SK-N-SH treated with all-trans-retinoic acid at 6 μM for 48 hours (cell line): Measurements from ENCODE around the gene CLSTN3.

Experiments used
- ATAC-seq: fragments of 200-7000 bp; cut with Tn5 transposase; 3 replicates; pipeline ENCODE4 v1.9.1; 2020; ENCODE audit warnings: mild to moderate bottlenecking, moderate library complexity
- BACH2 ChIP-seq: fragments of 250-450 bp; sonication (Bioruptor Pico); IDR thresholded peaks from 2 replicates; pipeline ENCODE4 v1.9.0; 2021; ENCODE audit warnings: mild to moderate bottlenecking, borderline replicate concordance
- CSDC2 ChIP-seq: fragments of 250-450 bp; sonication (Bioruptor Pico); IDR thresholded peaks from 2 replicates; pipeline ENCODE4 v1.5.0; 2020; ENCODE audit warnings: mild to moderate bottlenecking, moderate library complexity
- GLIS3 ChIP-seq: fragments of 250-450 bp; sonication (Bioruptor Pico); IDR thresholded peaks from 2 replicates; pipeline ENCODE4 v1.5.0; 2020; ENCODE audit warnings: mild to moderate bottlenecking, moderate library complexity
- ISL1 ChIP-seq: fragments of 250-450 bp; sonication (Bioruptor Pico); IDR thresholded peaks from 2 replicates; pipeline ENCODE4 v2.1.2; 2022; ENCODE audit warnings: mild to moderate bottlenecking, moderate library complexity
- OSR1 ChIP-seq: fragments of 250-450 bp; sonication (Bioruptor Pico); IDR thresholded peaks from 2 replicates; pipeline ENCODE4 v1.8.0; 2022; ENCODE audit warnings: moderate library complexity, mild to moderate bottlenecking, inconsistent platforms
- SNAI2 ChIP-seq: fragments of 250-450 bp; sonication (Bioruptor Pico); IDR thresholded peaks from 2 replicates; pipeline ENCODE4 v1.5.0; 2020; ENCODE audit warnings: mild to moderate bottlenecking, moderate library complexity
- TCF4 ChIP-seq: fragments of 250-450 bp; sonication (Bioruptor Pico); IDR thresholded peaks from 2 replicates; pipeline ENCODE4 v1.8.0; 2021; ENCODE audit warnings: mild to moderate bottlenecking, moderate library complexity, borderline replicate concordance
- TOX ChIP-seq: fragments of 250-450 bp; sonication (Bioruptor Pico); IDR thresholded peaks from 2 replicates; pipeline ENCODE4 v1.8.0; 2021; ENCODE audit warnings: mild to moderate bottlenecking, moderate library complexity, borderline replicate concordance
- ZFP3 ChIP-seq: fragments of 250-450 bp; sonication (Bioruptor Pico); IDR thresholded peaks from 2 replicates; pipeline ENCODE4 v1.5.0; 2020; ENCODE audit warnings: mild to moderate bottlenecking, moderate library complexity
- ZFP30 ChIP-seq: fragments of 450-650 bp; formaldehyde crosslinking; IDR thresholded peaks from 2 replicates; pipeline ENCODE4 v1.5.0; 2022; ENCODE audit warnings: mild to moderate bottlenecking, moderate library complexity
- ZNF565 ChIP-seq: fragments of 450-650 bp; formaldehyde crosslinking; conservative IDR thresholded peaks from 2 replicates; pipeline ENCODE4 v1.5.0; 2020; ENCODE audit warnings: low read depth, mild to moderate bottlenecking, moderate library complexity
- ZNF70 ChIP-seq: fragments of 450-650 bp; formaldehyde crosslinking; IDR thresholded peaks from 2 replicates; pipeline ENCODE4 v1.5.0; 2020; ENCODE audit warnings: mild to moderate bottlenecking, moderate library complexity
- ZNF8 ChIP-seq: fragments of 450-650 bp; formaldehyde crosslinking; IDR thresholded peaks from 2 replicates; pipeline ENCODE4 v1.5.0; 2020; ENCODE audit warnings: mild to moderate bottlenecking, moderate library complexity
- TF ChIP-seq, protein P1 (sequence below): fragments of 250-450 bp; sonication (Bioruptor Pico); IDR thresholded peaks from 2 replicates; pipeline ENCODE4 v1.8.0; 2021; ENCODE audit warnings: low read depth, mild to moderate bottlenecking, moderate library complexity, borderline replicate concordance
- TF ChIP-seq, protein P2 (sequence below): fragments of 250-450 bp; sonication (Bioruptor Pico); IDR thresholded peaks from 2 replicates; pipeline ENCODE4 v1.5.1; 2021; ENCODE audit warnings: mild to moderate bottlenecking, moderate library complexity
- TF ChIP-seq, protein P3 (sequence below): fragments of 250-450 bp; sonication (Bioruptor Pico); IDR thresholded peaks from 2 replicates; pipeline ENCODE4 v1.8.0; 2020; ENCODE audit warnings: mild to moderate bottlenecking, moderate library complexity, borderline replicate concordance
- TF ChIP-seq, protein P4 (sequence below): fragments of 250-450 bp; sonication (Bioruptor Pico); IDR thresholded peaks from 2 replicates; pipeline ENCODE4 v1.5.1; 2020; ENCODE audit warnings: low read depth, mild to moderate bottlenecking, moderate library complexity

CLSTN3 gene

DNA sequence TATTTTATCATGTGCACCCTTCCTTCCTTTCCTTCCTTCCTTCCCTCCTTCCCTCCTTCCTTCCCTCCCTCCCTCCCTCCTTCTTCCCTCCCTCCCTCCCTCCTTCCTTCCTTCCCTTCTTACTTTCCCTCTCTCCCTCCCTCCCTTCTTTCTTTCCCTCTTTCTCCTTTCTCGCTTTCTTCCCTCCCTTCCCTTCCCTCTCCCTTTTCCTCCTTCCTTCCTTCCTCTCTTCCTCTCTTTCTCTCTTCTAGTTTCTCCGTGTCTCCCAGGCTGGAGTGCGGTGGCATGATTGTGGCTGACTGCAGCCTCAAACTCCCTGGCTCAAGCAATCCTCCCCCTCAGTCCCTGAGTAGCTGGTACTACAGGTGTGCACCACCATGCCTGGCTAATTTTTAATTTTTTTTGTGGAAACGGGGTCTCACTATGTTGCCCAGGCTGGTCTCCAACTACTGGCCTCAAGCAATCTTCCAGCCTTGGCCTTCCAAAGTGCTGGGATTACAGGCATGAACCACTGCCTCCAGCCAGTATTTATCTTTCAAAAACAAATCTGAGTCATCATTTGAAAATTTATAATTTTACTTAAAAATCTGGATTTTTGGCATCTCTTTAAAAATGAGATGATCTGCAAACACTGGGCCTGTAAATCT lies 29.0 kb upstream of the CLSTN3 start:
- no peak for ATAC-seq

DNA sequence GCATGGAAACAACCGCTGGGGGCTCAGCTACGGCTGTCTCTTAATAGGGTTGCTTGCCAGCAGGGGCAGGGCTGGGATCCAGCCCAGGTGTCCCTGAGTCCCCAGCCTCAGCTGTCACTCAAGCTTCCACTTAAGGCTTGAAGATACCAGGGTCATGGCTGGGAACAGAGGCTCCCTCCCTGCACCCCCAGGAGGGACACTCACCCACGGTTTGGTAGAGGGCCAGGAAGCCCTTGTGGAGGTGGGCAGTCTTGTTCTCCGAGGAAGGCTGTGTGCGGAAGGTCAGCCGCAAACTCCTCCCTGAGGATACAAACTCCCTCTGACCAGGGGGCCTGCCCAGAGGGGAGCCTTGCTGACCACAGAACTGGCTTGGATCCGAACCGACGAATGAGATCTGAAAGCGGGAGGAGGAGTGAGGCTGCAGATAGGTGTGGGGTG lies 28.5 kb upstream of the CLSTN3 start:
- no peak for TF ChIP-seq TCF4
- no peak for TF ChIP-seq OSR1
- no peak for TF ChIP-seq ISL1 (CRISPR knock-in tag)
- TF ChIP-seq, protein P1, sequence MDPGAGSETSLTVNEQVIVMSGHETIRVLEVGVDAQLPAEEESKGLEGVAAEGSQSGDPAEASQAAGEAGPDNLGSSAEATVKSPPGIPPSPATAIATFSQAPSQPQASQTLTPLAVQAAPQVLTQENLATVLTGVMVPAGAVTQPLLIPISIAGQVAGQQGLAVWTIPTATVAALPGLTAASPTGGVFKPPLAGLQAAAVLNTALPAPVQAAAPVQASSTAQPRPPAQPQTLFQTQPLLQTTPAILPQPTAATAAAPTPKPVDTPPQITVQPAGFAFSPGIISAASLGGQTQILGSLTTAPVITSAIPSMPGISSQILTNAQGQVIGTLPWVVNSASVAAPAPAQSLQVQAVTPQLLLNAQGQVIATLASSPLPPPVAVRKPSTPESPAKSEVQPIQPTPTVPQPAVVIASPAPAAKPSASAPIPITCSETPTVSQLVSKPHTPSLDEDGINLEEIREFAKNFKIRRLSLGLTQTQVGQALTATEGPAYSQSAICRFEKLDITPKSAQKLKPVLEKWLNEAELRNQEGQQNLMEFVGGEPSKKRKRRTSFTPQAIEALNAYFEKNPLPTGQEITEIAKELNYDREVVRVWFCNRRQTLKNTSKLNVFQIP (CRISPR knock-in tag): no peak
- no peak for TF ChIP-seq ZNF565 (CRISPR knock-in tag)
- no peak for TF ChIP-seq TOX
- ATAC-seq: no peak

More for the DNA sequence above, 29.0 kb upstream of the CLSTN3 start:
- TF ChIP-seq ISL1 (CRISPR knock-in tag) (no peak), ZFP3 (no peak), ZNF565 (CRISPR knock-in tag) (no peak), ZNF70 (CRISPR knock-in tag) (no peak), TOX (no peak), CSDC2 (CRISPR knock-in tag) (no peak)
- TF ChIP-seq, protein P2, sequence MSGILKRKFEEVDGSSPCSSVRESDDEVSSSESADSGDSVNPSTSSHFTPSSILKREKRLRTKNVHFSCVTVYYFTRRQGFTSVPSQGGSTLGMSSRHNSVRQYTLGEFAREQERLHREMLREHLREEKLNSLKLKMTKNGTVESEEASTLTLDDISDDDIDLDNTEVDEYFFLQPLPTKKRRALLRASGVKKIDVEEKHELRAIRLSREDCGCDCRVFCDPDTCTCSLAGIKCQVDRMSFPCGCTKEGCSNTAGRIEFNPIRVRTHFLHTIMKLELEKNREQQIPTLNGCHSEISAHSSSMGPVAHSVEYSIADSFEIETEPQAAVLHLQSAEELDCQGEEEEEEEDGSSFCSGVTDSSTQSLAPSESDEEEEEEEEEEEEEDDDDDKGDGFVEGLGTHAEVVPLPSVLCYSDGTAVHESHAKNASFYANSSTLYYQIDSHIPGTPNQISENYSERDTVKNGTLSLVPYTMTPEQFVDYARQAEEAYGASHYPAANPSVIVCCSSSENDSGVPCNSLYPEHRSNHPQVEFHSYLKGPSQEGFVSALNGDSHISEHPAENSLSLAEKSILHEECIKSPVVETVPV (CRISPR knock-in tag): no peak

DNA sequence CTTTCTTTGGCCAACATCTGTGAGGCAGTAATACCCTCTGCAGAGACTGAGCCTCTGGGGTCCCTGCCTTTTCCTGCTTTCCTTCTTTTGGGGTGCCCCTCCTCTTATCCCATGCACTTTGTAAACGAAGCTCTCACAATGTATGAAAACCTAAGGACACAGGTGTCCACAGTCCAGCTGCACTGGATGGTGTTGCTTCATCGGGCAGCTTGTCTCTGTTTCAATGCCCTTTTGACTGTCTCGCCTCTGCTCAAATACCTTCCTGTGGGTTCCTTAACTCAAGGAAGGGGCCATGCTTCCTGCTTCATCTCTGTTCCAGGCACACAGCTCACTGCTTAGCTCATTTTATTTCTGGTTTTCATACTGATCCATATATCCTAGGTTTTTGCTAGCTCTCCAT lies 27.6 kb upstream of the CLSTN3 start:
- no peak for ATAC-seq

DNA sequence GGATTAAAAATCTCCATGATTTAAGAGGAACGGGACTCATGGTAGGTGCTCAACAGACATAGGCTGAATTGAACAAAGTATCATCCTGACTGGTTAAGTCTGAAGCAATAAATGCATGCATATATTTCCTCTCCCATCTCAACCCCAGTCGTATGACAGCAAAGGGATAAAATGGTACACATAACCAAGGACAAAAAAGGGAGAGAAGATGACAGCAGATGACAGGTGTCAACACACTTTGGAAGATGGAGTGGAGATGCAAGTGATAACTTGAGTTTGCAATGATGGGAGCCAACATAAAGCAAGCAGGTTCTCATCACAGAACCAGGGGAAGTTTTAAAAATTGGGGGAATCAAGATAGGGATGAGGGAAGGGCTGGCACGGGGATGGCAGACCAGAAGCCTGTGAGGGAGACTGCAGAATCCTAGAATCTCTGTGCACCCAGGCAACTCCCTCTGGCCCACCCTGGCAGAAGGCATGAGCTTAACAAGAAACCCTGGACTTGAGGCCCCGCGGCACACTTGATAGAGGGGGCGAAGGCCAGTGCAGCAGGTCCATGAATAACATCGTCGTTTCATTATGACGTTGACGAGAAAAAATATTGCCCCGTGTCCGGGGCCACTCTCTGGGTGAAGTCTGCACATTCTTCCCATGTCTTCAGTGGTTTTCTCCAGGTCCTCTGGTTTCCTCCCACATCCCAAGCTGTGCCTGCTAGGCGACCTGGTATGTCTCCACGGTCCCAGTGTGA lies 26.2 kb upstream of the CLSTN3 start:
- TF ChIP-seq, protein P2 (CRISPR knock-in tag): no peak
- TF ChIP-seq TCF4 (no peak), ZNF8 (CRISPR knock-in tag) (no peak), BACH2 (no peak), OSR1 (no peak), ZNF70 (CRISPR knock-in tag) (no peak)
- TF ChIP-seq, protein P1 (CRISPR knock-in tag): no peak
- TF ChIP-seq, protein P3, sequence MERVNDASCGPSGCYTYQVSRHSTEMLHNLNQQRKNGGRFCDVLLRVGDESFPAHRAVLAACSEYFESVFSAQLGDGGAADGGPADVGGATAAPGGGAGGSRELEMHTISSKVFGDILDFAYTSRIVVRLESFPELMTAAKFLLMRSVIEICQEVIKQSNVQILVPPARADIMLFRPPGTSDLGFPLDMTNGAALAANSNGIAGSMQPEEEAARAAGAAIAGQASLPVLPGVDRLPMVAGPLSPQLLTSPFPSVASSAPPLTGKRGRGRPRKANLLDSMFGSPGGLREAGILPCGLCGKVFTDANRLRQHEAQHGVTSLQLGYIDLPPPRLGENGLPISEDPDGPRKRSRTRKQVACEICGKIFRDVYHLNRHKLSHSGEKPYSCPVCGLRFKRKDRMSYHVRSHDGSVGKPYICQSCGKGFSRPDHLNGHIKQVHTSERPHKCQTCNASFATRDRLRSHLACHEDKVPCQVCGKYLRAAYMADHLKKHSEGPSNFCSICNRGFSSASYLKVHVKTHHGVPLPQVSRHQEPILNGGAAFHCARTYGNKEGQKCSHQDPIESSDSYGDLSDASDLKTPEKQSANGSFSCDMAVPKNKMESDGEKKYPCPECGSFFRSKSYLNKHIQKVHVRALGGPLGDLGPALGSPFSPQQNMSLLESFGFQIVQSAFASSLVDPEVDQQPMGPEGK: no peak
- TF ChIP-seq, protein P4, sequence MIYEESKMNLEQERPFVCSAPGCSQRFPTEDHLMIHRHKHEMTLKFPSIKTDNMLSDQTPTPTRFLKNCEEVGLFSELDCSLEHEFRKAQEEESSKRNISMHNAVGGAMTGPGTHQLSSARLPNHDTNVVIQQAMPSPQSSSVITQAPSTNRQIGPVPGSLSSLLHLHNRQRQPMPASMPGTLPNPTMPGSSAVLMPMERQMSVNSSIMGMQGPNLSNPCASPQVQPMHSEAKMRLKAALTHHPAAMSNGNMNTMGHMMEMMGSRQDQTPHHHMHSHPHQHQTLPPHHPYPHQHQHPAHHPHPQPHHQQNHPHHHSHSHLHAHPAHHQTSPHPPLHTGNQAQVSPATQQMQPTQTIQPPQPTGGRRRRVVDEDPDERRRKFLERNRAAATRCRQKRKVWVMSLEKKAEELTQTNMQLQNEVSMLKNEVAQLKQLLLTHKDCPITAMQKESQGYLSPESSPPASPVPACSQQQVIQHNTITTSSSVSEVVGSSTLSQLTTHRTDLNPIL (CRISPR knock-in tag): no peak
- no peak for ATAC-seq

More for the DNA sequence above, 27.6 kb upstream of the CLSTN3 start:
- TF ChIP-seq SNAI2 (CRISPR knock-in tag) (no peak), GLIS3 (CRISPR knock-in tag) (no peak), ZFP30 (CRISPR knock-in tag) (no peak)
- TF ChIP-seq, protein P4 (CRISPR knock-in tag): no peak
